PFSK-1 (cell line): ENCODE data around the gene CRADD.

ENCODE experiments used
- POLR2AphosphoS5 ChIP-seq: IDR thresholded peaks from 2 replicates; pipeline ENCODE4 v1.6.1; 2012; ENCODE audit warnings: low read depth, mild to moderate bottlenecking, control low read depth, low read length, moderate library complexity
- SIN3A ChIP-seq: IDR thresholded peaks from 2 replicates; pipeline ENCODE4 v1.6.1; 2012; ENCODE audit warnings: mild to moderate bottlenecking, low read length, moderate library complexity, borderline replicate concordance; ENCODE audit not compliant: insufficient read depth
- TAF1 ChIP-seq: IDR thresholded peaks from 2 replicates; pipeline ENCODE4 v1.6.1; 2012; ENCODE audit warnings: low read length, control low read depth, borderline replicate concordance; ENCODE audit not compliant: insufficient read depth

DNA sequence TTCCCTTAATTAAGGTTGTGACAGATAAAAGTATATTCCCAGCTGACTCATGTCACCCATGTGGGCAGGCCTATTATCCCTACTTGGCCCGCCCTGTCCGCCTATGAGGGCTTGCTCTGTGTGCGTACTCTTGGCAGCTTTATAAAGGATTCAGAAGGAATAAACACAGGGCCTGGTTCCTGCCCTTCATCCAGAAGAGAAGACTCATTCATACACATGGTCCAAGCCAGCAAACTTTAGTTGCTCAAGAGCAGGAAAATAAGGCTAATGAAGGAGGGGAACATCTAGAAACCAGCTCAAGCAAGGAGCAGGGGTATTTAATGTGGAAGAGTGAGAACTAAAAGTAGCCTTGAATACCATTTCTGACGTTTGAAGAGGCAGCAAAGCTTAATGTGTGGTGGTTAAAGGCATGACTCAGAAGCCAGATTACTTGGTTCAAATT lies 141.9 kb downstream of the CRADD start:
- TF ChIP-seq SIN3A: no peak
- TF ChIP-seq TAF1: no peak
- TF ChIP-seq POLR2AphosphoS5: peak; percentile 32; the same call in 1 of the 2 replicates
